Body of pancreas (tissue), 4 donors: ENCODE data around the gene RFC3. TPM values are rescaled to one million over a fixed set of nuclear protein-coding genes. Genes with fewer than 3 reads are reported as not detected.
A peak's percentile ranks its signal among the peaks of the same experiment; 100 is the strongest.

ENCODE experiments used
- ATAC-seq: fragments of 150-250 bp; one replicate; pipeline ENCODE4 v1.9.1; 2016
- DNase-seq, 4 donors: peaks; one replicate each; pipeline ENCODE4 v3.0.0-alpha.2; 2019
- H3K27ac ChIP-seq, 4 donors: fragments of 200-600 bp; sonication (generic); 1 replicate in 3 of 4; 2 replicates in 1 of 4; pipeline versions ENCODE4 v1.5.1 to v1.6.1; 2016 to 2019; ENCODE audit warnings: mild to moderate bottlenecking in 1 of 4, mixed read lengths in 1 of 4, moderate library complexity in 1 of 4
- H3K27me3 ChIP-seq, 2 donors: fragments of 200-600 bp; sonication (generic); one replicate each; pipeline ENCODE4 v1.6.0; 2016; ENCODE audit warnings: mild to moderate bottlenecking in 1 of 2
- H3K36me3 ChIP-seq, 2 donors: fragments of 200-600 bp; sonication (generic); replicated peaks in 1 of 2; 2 replicates each; pipeline ENCODE4 v1.5.1; 2016; ENCODE audit warnings: low read depth in 2 of 2; ENCODE audit not compliant: insufficient read depth in 1 of 2
- H3K4me1 ChIP-seq: fragments of 200-600 bp; sonication (generic); one replicate; pipeline ENCODE4 v1.6.0; 2016
- H3K4me3 ChIP-seq, 2 donors: fragments of 200-600 bp; sonication (generic); 1 replicate in 1 of 2; 2 replicates in 1 of 2; pipeline ENCODE4 v1.5.1; 2016 to 2019
- H3K9me3 ChIP-seq, 3 donors: fragments of 200-600 bp; sonication (generic); 1 replicate in 2 of 3; 2 replicates in 1 of 3; pipeline ENCODE4 v1.5.1; 2016
- CTCF ChIP-seq, 7 experiments: fragments of 450-650 bp in 4 of 7; fragments of 200-600 bp in 3 of 7; sonication (generic) in 3 of 7; IDR thresholded peaks; one replicate each; pipeline ENCODE4 v1.5.1; 2016 to 2019; ENCODE audit warnings: antibody characterized with exemption in 7 of 7
- POLR2A ChIP-seq, 3 donors: fragments of 450-650 bp; IDR thresholded peaks; one replicate each; pipeline ENCODE4 v1.6.1; 2016; ENCODE audit warnings: antibody characterized with exemption in 3 of 3, mild to moderate bottlenecking in 2 of 3
- WGBS, 2 donors: methylation state at CpG; one replicate each; pipeline ENCODE4 v1.1.5; 2017; 5-methylcytosine and 5-hydroxymethylcytosine counted together
- intact Hi-C: fragments of 100-400 bp; cut with DNase I; formaldehyde crosslinking; loops from one replicate; pipeline ENCODE4 v1.15.1; 2023
- total RNA-seq, 2 donors: library from RNA; depleted of rRNA; stranded (reverse); fragments of >200 nt; gene quantifications; one replicate each; pipeline ENCODE4 v1.1.0, GENCODE V29; 2016

The RFC3 gene
- total RNA-seq, 2 donors from 2014 or later, result 8.0 to 10.9 TPM

GRCh38 chr13:33794576-33794975 lies 23.4 kb upstream of the RFC3 start:
- TF ChIP-seq CTCF (IDR thresholded peaks at IDR 0.05), result no peak
- no peak for TF ChIP-seq POLR2A (IDR thresholded peaks at IDR 0.05)
- 67 to 74% methylated on average over 4 of the region's 4 CpGs for WGBS, 2 donors
- H3K36me3 ChIP-seq, result no peaks in the 10 kb centered on the region
- DNase-seq (no peak), ATAC-seq (no peak)
- no peaks in the 10 kb centered on the region for H3K27me3 ChIP-seq
- no peaks in the 10 kb centered on the region for H3K9me3 ChIP-seq
- H3K27ac ChIP-seq, result no peak overlapping the region
- H3K4me3 ChIP-seq, result no peak overlapping the region
- intact Hi-C loops, result no loop called here
- peaks cover 11% of the 10 kb centered on the region for H3K4me1 ChIP-seq

DNA sequence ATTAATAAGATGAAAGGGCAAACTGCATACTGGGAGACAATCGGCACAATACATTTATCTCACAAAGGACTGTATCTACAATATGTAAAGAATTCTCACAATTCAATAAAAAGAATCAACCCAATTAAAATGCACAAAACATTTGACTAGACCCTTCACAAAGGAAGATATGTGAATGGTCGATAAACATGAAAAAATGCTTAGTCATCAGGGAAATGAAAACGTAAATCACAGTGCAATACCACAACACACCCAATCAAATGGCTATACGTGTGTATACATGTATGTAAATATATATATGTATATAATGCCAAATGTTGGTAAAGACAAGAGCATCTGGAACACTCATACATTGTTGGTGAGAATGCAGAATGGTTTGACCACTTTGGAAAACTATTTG lies 21.9 kb upstream of the RFC3 start:
- DNase-seq (no peak), ATAC-seq (no peak)
- Histone ChIP-seq H3K4me3 (no peak overlapping the region), H3K4me1 (peaks cover 21% of the 10 kb centered on the region), H3K36me3 (no peaks in the 10 kb centered on the region), H3K9me3 (no peaks in the 10 kb centered on the region), H3K27ac (no peak overlapping the region), H3K27me3 (no peaks in the 10 kb centered on the region)
- WGBS, 2 donors, result 72 to 78% methylated on average over 4 of the region's 4 CpGs
- TF ChIP-seq CTCF (IDR thresholded peaks at IDR 0.05), result no peak
- TF ChIP-seq POLR2A (IDR thresholded peaks at IDR 0.05), result no peak
- intact Hi-C loops, result no loop called here

DNA sequence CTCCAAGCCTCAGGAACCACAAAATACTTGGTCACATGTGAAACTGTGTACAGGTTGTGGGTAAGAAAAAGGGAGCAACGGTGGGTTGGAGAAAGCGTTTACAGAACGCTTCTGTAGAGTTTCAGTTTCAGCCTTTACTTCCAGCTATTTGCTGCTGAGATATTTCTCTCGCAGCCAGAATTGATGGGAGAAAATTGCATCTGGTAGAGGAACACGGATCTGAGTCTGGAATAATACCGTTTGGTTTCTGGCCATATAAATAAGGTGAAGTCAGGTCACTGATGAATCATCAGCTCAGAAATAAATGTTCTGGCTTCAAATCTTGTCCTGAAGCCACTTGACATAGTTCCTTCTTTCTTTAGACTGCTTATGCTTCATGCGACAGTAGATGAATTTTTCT lies 20.3 kb upstream of the RFC3 start:
- intact Hi-C loops, result no loop called here
- 20 to 37% methylated on average over 7 of the region's 7 CpGs for WGBS, 2 donors
- DNase-seq, result peak in 1 of 4 donors; percentile 19
- H3K4me3 ChIP-seq, result no peak overlapping the region
- peak overlapping the region; percentile 18 to 80 (median 68) for H3K27ac ChIP-seq
- no peaks in the 10 kb centered on the region for H3K9me3 ChIP-seq
- peak in 1 of 3 donors; percentile 18 for TF ChIP-seq POLR2A (IDR thresholded peaks at IDR 0.05)
- no peak for TF ChIP-seq CTCF (IDR thresholded peaks at IDR 0.05)
- no peaks in the 10 kb centered on the region for H3K36me3 ChIP-seq
- H3K4me1 ChIP-seq, result peaks cover 21% of the 10 kb centered on the region
- no peaks in the 10 kb centered on the region for H3K27me3 ChIP-seq
- ATAC-seq, result peak; percentile 95

GRCh38 chr13:33798023-33798422 lies 19.9 kb upstream of the RFC3 start:
- H3K4me3 ChIP-seq, result no peak overlapping the region
- 46 to 51% methylated on average over 3 of the region's 3 CpGs for WGBS, 2 donors

More at GRCh38 chr13:33798023-33798422, 19.9 kb upstream of the RFC3 start:
- TF ChIP-seq POLR2A (IDR thresholded peaks at IDR 0.05) (no peak), CTCF (IDR thresholded peaks at IDR 0.05) (no peak)
- DNase-seq, result no peak
- peaks cover 21% of the 10 kb centered on the region for H3K4me1 ChIP-seq
- no peak for ATAC-seq
- intact Hi-C loops, result no loop called here
- no peaks in the 10 kb centered on the region for H3K9me3 ChIP-seq
- peak overlapping the region; percentile 13 to 80 (median 68) for H3K27ac ChIP-seq
- no peaks in the 10 kb centered on the region for H3K36me3 ChIP-seq
- no peaks in the 10 kb centered on the region for H3K27me3 ChIP-seq
